ENCODE results near the gene SCRT2.

Gene SCRT2

GRCh38 chr20:669573-669972 lies 6.0 kb downstream of the SCRT2 start:
- no peak for DNase-seq

- no peak for DNase-seq
These were observed 7.0 kb downstream of the SCRT2 start for GRCh38 chr20:668638-669037.

- no peak for DNase-seq
These were observed 7.6 kb downstream of the SCRT2 start for GRCh38 chr20:668050-668449.

- DNase-seq, result peak; percentile 68
These were observed 8.1 kb downstream of the SCRT2 start for GRCh38 chr20:667351-668034.

GRCh38 chr20:666877-667276 lies 8.7 kb downstream of the SCRT2 start:
- DNase-seq, result no peak

- no peak for DNase-seq
These were observed 10.3 kb downstream of the SCRT2 start for GRCh38 chr20:665276-665675.

- no peak for DNase-seq
These were observed 11.0 kb downstream of the SCRT2 start for GRCh38 chr20:664576-664975.

- DNase-seq, result no peak
These were observed 11.5 kb downstream of the SCRT2 start for GRCh38 chr20:664151-664550.

GRCh38 chr20:663315-664090 lies 12.1 kb downstream of the SCRT2 start:
- no peak for DNase-seq

- no peak for DNase-seq
These were observed 13.1 kb downstream of the SCRT2 start for GRCh38 chr20:662277-663192.

- no peak for DNase-seq
These were observed 13.9 kb downstream of the SCRT2 start for GRCh38 chr20:661474-662270.

GRCh38 chr20:658731-659291 lies 16.8 kb downstream of the SCRT2 start:
- DNase-seq, result peak; percentile 26

GRCh38 chr20:658202-658601 lies 17.4 kb downstream of the SCRT2 start:
- DNase-seq, result no peak

GRCh38 chr20:655726-656624 lies 19.6 kb downstream of the SCRT2 start:
- no peak for DNase-seq

- DNase-seq, result no peak
These were observed 21.2 kb downstream of the SCRT2 start for GRCh38 chr20:654417-654750.

GRCh38 chr20:653590-654416 lies 21.8 kb downstream of the SCRT2 start:
- DNase-seq, result peak; percentile 58

GRCh38 chr20:653110-653589 lies 22.5 kb downstream of the SCRT2 start, which contains the start of gene SRXN1:
TSS of gene SRXN1 (minus strand) at chr20:653200. CDS start at chr20:653185, 15 bp downstream.
- DNase-seq, result peak; percentile 92

- peak; percentile 64 for DNase-seq
These were observed 22.9 kb downstream of the SCRT2 start for GRCh38 chr20:652615-653109.

GRCh38 chr20:651713-652614 lies 23.6 kb downstream of the SCRT2 start:
- DNase-seq, result peak; percentile 47

All from NCI-H82 (cell line).